Osteoblast (primary cell): Measurements from ENCODE around the gene TMPRSS13. TPM values are rescaled to one million over a fixed set of nuclear protein-coding genes. Genes with fewer than 3 reads are reported as not detected.

Experiments used
- DNase-seq: peaks from one replicate; pipeline ENCODE4 v3.0.0; 2011; ENCODE audit warnings: low spot score, mixed read lengths; ENCODE audit not compliant: insufficient read length; ENCODE audit errors: missing footprints
- H2AFZ ChIP-seq: 2 replicates; pipeline ENCODE4 v1.6.0; 2011; ENCODE audit warnings: mild to moderate bottlenecking, low read length
- H3K27ac ChIP-seq: 2 replicates; pipeline ENCODE4 v1.5.1; 2011; ENCODE audit warnings: mild to moderate bottlenecking, low read depth, low read length, moderate library complexity
- H3K27me3 ChIP-seq: 2 replicates; pipeline ENCODE4 v1.6.0; 2012; ENCODE audit warnings: mild to moderate bottlenecking, control low read depth, inconsistent platforms, low read length, moderate library complexity; ENCODE audit not compliant: insufficient read depth
- H3K36me3 ChIP-seq: 2 replicates; pipeline ENCODE4 v1.5.1; 2011; ENCODE audit warnings: mild to moderate bottlenecking, low read length, control low read depth, moderate library complexity; ENCODE audit not compliant: insufficient read depth
- H3K4me1 ChIP-seq: 2 replicates; pipeline ENCODE4 v1.5.1; 2011; ENCODE audit warnings: mild to moderate bottlenecking, low read length, control low read depth, moderate library complexity; ENCODE audit not compliant: insufficient read depth
- H3K4me2 ChIP-seq: 2 replicates; pipeline ENCODE4 v1.6.0; 2011; ENCODE audit warnings: mild to moderate bottlenecking, low read length; ENCODE audit not compliant: insufficient read depth
- H3K4me3 ChIP-seq: fragments of 200-600 bp; sonication (generic); 3 replicates; pipeline ENCODE4 v1.5.1; 2012; ENCODE audit warnings: mild to moderate bottlenecking, low read length, inconsistent platforms; ENCODE audit not compliant: insufficient read depth
- H3K79me2 ChIP-seq: 2 replicates; pipeline ENCODE4 v1.6.0; 2012; ENCODE audit warnings: mild to moderate bottlenecking, low read length, control low read depth, inconsistent platforms; ENCODE audit not compliant: insufficient read depth
- H3K9me3 ChIP-seq: 2 replicates; pipeline ENCODE4 v1.5.1; 2011; ENCODE audit warnings: low read depth, low read length, control low read depth
- H4K20me1 ChIP-seq: 2 replicates; pipeline ENCODE4 v1.6.0; 2012; ENCODE audit warnings: mild to moderate bottlenecking, low read length, control low read depth; ENCODE audit not compliant: insufficient read depth
- total RNA-seq: library from RNA; depleted of rRNA; stranded (reverse); fragments of >200 nt; gene quantifications from 2 replicates; pipeline ENCODE4 v1.2.3, GENCODE V29; 2012
- TF ChIP-seq, protein P1 (sequence below): IDR thresholded peaks from 2 replicates; pipeline ENCODE4 v1.5.1; 2011; ENCODE audit warnings: mild to moderate bottlenecking, low read depth, low read length, moderate library complexity; ENCODE audit errors: extremely low read depth

Gene TMPRSS13
- total RNA-seq, 1 donor, result not detected

DNA sequence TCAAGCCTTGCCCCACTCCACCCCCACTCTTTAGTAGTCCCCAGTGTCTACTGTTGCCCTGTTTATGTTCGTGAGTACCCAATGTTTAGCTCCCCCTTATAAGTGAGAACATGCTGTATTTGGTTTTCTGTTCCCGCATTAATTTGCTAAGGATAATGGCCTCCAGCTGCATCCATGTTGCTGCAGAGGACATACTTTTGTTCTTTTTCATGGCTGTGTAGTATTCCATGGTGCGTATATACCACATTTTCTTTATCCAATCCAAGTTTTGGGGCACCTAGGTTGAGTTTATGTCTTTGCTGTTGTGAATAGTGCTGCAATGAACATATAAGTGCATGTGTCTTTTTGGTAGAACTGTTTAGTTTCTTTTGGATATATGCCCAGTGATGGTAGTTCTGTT is 36.6 kb downstream of the TMPRSS13 start:
- TF ChIP-seq, protein P1, sequence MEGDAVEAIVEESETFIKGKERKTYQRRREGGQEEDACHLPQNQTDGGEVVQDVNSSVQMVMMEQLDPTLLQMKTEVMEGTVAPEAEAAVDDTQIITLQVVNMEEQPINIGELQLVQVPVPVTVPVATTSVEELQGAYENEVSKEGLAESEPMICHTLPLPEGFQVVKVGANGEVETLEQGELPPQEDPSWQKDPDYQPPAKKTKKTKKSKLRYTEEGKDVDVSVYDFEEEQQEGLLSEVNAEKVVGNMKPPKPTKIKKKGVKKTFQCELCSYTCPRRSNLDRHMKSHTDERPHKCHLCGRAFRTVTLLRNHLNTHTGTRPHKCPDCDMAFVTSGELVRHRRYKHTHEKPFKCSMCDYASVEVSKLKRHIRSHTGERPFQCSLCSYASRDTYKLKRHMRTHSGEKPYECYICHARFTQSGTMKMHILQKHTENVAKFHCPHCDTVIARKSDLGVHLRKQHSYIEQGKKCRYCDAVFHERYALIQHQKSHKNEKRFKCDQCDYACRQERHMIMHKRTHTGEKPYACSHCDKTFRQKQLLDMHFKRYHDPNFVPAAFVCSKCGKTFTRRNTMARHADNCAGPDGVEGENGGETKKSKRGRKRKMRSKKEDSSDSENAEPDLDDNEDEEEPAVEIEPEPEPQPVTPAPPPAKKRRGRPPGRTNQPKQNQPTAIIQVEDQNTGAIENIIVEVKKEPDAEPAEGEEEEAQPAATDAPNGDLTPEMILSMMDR, result no peak
- H3K4me2 ChIP-seq, result no peak overlapping the region
- H3K79me2 ChIP-seq, result no peaks in the 10 kb centered on the region
- no peaks in the 10 kb centered on the region for H4K20me1 ChIP-seq
- no peaks in the 10 kb centered on the region for H3K27me3 ChIP-seq
- H3K4me1 ChIP-seq, result no peaks in the 10 kb centered on the region
- no peak overlapping the region for H3K4me3 ChIP-seq
- no peak overlapping the region for H3K27ac ChIP-seq
- H3K36me3 ChIP-seq, result no peaks in the 10 kb centered on the region
- no peak for DNase-seq
- H3K9me3 ChIP-seq, result no peaks in the 10 kb centered on the region
- no peak overlapping the region for H2AFZ ChIP-seq

DNA sequence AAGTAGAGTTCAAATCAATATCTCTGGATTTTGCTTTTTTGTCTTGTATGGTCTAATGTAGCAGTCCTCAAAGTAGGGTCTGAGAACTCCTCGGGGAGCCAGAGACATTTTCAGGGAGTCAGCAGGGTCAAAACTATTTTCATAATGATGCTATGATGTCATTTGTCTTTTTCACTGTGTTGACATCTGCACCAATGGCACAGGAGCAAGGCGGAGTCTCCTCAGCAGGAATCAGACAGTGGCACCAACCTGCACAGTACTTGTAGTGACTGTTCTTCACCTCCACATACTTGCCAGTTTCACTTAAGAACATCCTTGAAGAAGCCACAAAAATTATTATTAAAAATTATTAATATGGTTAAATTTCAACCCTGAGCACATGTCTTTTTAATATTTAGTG is 37.8 kb downstream of the TMPRSS13 start:
- Histone ChIP-seq H3K4me3 (no peak overlapping the region), H3K4me1 (no peaks in the 10 kb centered on the region), H3K27me3 (no peaks in the 10 kb centered on the region), H2AFZ (no peak overlapping the region), H3K79me2 (no peaks in the 10 kb centered on the region), H3K9me3 (no peaks in the 10 kb centered on the region), H4K20me1 (no peaks in the 10 kb centered on the region), H3K4me2 (no peak overlapping the region), H3K36me3 (no peaks in the 10 kb centered on the region), H3K27ac (no peak overlapping the region)
- TF ChIP-seq, protein P1, result no peak
- DNase-seq, result no peak

DNA sequence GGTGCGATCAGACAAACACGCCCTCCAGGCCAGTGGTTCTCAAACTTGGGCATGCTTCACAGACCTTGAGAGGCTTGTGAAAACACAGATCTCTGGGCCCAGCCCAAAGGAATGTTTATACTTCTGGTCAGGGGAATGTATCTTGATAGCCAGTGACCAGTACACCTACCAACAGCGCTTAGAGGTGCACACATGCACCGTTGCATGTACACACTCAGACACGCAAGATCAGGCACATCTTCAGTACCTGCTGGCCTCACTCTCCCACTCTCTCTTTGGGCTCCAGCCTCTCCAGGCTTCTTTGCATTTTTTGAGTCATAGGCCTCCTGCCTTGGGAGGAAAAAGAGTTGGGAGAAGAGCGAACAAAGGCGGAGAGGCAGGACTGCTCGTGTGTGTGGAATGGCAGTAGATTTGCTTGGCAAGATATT is 41.0 kb downstream of the TMPRSS13 start:
- H4K20me1 ChIP-seq, result no peaks in the 10 kb centered on the region
- H2AFZ ChIP-seq, result no peak overlapping the region
- no peaks in the 10 kb centered on the region for H3K27me3 ChIP-seq
- no peaks in the 10 kb centered on the region for H3K36me3 ChIP-seq
- no peak overlapping the region for H3K27ac ChIP-seq
- H3K4me3 ChIP-seq, result no peak overlapping the region
- H3K4me2 ChIP-seq, result no peak overlapping the region
- no peaks in the 10 kb centered on the region for H3K4me1 ChIP-seq
- no peaks in the 10 kb centered on the region for H3K9me3 ChIP-seq
- no peak for DNase-seq
- no peaks in the 10 kb centered on the region for H3K79me2 ChIP-seq
- TF ChIP-seq, protein P1, result no peak

DNA sequence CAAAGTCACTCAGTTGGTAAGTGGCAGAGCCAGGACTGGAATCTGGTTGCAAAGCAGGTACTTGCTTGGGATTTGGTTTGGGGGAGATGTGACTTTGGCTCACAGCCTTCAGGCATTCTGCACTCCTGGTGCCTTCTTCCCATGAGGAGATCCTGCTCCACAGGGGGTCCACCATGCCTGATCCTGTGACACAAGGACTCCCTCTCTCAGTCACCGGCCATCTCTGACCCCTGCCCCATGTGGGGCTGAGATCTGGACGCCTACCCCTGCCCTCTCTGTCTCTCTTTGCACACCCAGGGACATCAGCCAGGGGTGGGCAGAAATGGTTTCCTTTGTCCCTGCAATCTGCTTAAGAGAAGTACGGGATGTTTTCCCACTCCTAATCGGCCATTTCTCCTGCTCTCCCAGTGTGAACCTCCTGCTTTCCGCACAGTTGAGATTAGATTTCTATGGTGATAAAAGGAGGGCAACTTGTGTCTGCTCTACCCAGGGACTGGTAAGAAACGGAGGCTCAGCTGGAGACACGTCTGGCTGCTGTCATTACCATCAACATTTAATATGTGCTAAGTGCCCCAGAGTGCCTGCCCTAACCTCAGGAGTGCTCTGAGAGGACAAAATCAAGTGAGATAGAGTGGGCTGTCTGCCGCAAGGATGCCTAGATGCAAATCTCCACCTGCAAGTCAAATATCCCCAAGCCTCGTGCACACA is 41.6 kb downstream of the TMPRSS13 start:
- Histone ChIP-seq H3K4me2 (no peak overlapping the region), H3K27ac (no peak overlapping the region), H2AFZ (no peak overlapping the region), H3K4me1 (no peaks in the 10 kb centered on the region), H3K27me3 (no peaks in the 10 kb centered on the region), H4K20me1 (no peaks in the 10 kb centered on the region), H3K4me3 (no peak overlapping the region), H3K79me2 (no peaks in the 10 kb centered on the region), H3K9me3 (no peaks in the 10 kb centered on the region), H3K36me3 (no peaks in the 10 kb centered on the region)
- DNase-seq, result no peak
- TF ChIP-seq, protein P1, result no peak
